ENCODE results near the gene NCOA4.
"Not testable (repeated sequence)": the region's sequence is repeated elsewhere in the genome, so short reads cannot be mapped to it uniquely, and the experiment has no call there.

The NCOA4 gene

DNA sequence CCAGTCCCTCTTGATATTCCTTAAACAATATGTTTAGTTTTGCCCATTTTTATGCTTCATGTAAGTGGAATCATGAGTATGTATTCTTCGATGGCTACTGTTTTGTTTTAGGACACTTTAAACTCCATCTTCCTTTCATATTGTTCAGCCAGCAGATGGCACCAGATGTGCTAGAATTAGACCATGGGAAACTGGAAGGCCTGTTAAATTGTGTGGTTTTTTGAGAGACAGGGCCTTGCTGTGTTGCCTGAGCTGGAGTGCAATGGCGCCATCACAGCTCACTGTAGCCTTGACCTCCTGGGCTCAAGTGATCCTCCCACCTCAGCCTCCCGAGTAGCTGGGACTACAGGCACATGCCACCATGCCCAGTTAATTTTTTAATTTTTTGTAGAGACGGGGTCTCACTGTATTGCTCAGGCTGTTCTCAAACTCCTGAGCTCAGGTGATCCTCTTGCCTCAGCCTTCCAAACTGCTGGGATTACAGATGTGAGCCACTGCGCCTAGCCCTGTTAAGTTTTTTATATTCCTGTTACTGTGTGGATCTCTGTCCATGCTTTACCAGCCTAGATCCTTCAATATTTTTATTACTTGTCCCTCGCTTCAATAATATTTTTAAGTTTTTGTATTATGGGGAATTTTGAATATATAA lies 46.8 kb downstream of the NCOA4 start:
- H3K4me3 ChIP-seq (replicated peaks in 1 of 2; ENCODE audit: low read depth in 2 of 2, low read length in 2 of 2), result not testable (repeated sequence)
- TF ChIP-seq, protein P1, sequence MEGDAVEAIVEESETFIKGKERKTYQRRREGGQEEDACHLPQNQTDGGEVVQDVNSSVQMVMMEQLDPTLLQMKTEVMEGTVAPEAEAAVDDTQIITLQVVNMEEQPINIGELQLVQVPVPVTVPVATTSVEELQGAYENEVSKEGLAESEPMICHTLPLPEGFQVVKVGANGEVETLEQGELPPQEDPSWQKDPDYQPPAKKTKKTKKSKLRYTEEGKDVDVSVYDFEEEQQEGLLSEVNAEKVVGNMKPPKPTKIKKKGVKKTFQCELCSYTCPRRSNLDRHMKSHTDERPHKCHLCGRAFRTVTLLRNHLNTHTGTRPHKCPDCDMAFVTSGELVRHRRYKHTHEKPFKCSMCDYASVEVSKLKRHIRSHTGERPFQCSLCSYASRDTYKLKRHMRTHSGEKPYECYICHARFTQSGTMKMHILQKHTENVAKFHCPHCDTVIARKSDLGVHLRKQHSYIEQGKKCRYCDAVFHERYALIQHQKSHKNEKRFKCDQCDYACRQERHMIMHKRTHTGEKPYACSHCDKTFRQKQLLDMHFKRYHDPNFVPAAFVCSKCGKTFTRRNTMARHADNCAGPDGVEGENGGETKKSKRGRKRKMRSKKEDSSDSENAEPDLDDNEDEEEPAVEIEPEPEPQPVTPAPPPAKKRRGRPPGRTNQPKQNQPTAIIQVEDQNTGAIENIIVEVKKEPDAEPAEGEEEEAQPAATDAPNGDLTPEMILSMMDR (IDR thresholded peaks at IDR 0.05; ENCODE audit: low read depth, low read length), result peak; percentile 29
- peak; percentile 73 to 76 for DNase-seq (ENCODE audit: low read depth in 2 of 2)

DNA sequence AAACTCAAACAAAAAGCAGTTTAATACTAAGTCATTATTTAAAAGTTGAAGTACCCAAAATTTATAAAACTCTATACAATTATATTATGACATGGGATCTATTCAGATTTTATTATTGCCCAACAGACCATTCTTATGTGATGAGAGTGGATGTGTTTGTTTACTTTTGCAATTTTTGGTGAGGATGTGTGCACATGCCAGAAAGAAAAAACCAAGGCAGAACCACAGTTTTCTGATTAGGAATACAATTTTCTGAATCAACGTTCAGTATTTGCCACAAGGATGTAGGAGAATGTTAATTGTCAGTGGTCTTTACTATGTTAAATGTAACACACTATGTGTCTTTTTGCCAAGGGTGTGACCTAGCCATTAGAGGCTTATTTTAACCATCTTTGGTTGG lies 49.1 kb downstream of the NCOA4 start:
- not testable (repeated sequence) for DNase-seq (ENCODE audit: low read depth in 2 of 2); H3K4me3 ChIP-seq (replicated peaks in 1 of 2; ENCODE audit: low read depth in 2 of 2, low read length in 2 of 2)

DNA sequence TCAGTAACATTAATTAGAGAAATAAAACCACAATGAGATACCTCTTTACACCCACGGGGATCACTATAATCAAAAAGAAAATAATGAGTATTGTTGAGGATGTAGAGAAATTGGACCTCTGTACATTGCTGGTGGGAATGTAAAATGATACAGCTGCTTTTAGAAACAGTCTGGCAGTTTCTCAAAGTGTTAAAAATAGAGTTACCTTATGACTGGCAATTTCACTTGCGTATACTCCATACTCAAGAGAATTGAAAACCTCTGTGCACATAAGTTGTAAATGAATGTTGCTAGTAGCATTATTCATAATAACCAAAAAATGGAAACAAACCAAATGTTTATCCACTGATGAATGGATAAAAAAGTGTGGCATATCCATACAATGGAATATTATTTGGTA lies 51.9 kb downstream of the NCOA4 start:
- DNase-seq (ENCODE audit: low read depth in 2 of 2); H3K4me3 ChIP-seq (replicated peaks in 1 of 2; ENCODE audit: low read depth in 2 of 2, low read length in 2 of 2): not testable (repeated sequence)

DNA sequence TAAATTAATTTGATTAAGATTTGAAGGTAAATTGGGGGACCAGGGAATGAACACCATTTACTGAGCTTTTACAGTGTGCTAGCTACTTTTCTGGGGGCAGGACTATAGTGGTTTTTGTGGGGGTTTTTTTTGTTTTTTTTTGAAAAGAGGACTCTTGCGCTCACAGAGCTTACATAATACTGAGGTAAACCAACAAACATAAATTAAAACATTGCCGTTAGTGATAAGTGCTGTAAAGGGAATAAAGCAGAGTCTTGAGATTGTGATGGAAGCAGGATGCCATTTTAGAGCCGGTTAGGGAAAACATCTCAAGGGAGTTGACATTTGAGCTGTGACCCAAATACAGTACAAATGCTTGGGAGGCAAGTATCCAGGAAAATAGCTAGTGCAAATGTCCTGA lies 56.4 kb downstream of the NCOA4 start:
- not testable (repeated sequence) for DNase-seq (ENCODE audit: low read depth in 2 of 2); H3K4me3 ChIP-seq (replicated peaks in 1 of 2; ENCODE audit: low read depth in 2 of 2, low read length in 2 of 2)

DNA sequence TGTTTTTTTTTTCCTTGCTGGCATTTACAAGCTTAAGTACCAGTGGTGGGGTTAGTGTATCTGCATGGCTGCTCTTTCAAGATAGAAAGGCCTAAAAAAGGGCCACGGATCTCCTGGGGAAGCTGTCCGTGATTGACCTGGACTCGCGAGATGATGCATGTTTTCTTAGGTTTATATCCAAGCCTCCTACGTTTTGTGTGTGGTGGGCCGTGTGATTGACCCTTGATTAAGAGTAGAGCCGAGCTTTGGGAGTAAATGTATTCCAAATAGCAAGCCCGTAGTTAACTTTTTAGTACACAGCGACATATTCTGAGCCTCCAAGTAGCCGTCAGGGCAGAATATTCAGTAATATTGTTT lies 57.6 kb downstream of the NCOA4 start:
- peak overlapping the region; percentile 69 to 71 for H3K4me3 ChIP-seq (replicated peaks in 1 of 2; ENCODE audit: low read depth in 2 of 2, low read length in 2 of 2)
- DNase-seq (ENCODE audit: low read depth in 2 of 2), result peak; percentile 13 to 27

DNA sequence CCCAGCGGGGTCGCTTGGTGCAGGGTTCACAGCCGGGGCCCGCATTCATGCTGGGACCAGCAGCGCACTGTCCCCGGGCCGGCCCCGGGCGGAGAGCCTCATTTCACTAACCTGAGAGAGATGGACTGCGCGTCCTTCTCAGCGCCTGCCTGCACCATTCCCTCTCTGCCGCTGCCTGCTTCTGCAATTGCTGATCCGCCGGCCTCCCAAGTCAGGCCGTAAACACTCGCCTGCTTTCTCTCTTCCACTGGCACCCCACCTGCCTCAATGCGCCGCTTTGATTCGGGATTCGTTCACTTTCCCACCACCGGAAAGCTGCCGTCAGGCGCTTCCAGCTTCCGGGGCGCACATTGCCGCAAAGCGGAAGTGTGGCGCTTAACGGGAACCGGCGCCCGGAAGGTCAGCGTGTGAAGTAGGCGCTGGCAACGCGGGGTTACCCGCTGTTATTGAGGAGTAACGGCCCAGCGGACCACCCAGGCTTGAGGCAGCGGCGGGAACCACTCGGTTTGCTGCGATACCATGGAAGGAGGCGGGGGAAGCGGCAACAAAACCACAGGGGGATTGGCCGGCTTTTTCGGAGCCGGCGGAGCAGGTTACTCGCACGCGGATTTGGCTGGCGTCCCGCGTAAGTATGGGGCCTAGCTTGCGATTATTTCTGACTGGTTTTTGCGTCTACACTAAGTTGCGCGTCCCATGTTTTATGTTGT lies 58.2 kb downstream of the NCOA4 start, which contains the start of gene TIMM23:
TSS of gene TIMM23 (plus strand) at position 384 of the 707 bp plus-strand sequence. CDS start at position 520, 136 bp downstream.
- DNase-seq (ENCODE audit: low read depth in 2 of 2), result peak; percentile 84 to 88
- peak within 1 kb of the TSS; percentile 69 to 71 for H3K4me3 ChIP-seq (replicated peaks in 1 of 2; ENCODE audit: low read depth in 2 of 2, low read length in 2 of 2)

DNA sequence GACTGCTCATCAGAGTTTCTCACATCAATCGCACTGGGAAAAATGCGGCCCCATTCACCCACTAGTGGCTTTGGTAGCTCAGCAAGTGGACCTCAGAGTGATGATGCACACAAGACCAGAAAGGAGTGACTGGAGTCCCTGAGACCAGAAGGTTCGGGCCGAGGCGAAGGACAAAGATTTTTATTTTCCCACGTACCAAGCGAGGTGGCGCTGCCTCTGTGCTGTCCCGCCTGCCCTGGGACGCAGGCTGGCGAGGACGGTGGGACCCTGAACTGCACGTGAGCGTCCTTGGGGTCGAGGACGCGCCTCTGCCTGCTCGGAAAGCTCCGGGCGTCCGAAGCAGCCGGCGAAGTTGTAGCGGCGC lies 58.7 kb downstream of the NCOA4 start:
- H3K4me3 ChIP-seq (replicated peaks in 1 of 2; ENCODE audit: low read depth in 2 of 2, low read length in 2 of 2), result peak overlapping the region; percentile 69 to 71
- DNase-seq (ENCODE audit: low read depth in 2 of 2), result peak in 1 of 2 donors; percentile 5

DNA sequence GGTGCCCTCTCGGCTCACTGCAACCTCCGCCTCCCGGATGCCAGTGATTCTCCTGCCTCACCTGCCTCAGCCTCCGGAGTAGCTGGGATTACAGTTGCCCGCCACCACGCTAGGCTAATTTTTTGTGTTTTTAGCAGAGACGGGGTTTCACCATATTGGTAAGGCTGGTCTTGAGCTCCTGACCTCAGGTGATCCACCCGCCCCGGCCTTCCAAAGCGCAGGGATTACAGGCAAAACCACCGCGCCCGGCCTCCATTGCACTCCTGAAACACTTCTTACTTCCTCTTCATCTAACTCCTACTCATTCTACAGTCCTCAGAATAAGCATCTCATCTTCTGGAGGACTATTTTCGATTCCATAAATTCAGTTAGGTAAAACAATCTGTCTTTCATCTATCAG lies 59.4 kb downstream of the NCOA4 start:
- DNase-seq (ENCODE audit: low read depth in 2 of 2), result not testable (repeated sequence)
- peak overlapping the region; percentile 8 to 69 for H3K4me3 ChIP-seq (replicated peaks in 1 of 2; ENCODE audit: low read depth in 2 of 2, low read length in 2 of 2)

DNA sequence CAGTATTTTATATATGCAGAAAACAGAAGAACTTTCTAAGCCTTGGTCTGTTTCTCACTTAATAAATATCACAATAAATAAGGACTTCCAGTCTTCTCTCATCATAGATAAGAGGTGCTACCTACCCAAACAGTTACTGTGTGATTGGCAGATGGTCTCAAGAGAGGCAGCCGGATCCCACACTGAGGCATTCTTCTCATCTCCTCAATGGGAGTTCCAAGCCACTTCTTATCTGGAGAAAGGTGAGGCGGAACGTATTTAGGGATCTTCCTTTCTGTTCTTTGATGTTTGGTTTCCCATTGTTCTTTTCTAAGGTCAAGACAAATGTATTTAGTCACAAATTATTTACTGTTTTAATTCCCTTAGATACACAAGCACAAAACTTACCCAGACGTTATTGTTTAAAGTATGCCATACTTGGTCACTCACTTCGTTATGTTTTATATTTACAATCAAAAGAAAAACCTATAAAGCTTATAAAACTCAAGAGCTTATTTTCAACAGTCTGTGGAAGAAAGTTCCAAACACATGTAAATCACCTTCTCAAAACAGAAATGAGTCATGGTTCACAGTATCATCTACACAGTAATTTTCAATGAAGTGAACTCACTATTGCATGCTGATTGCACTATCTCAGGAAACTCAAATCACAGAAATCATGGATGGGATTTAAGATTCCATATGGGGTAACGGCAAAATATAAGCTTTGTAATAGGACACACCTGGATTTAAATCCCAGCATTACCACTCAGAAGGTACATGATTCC lies 67.6 kb downstream of the NCOA4 start:
- not testable (repeated sequence) for DNase-seq (ENCODE audit: low read depth in 2 of 2); H3K4me3 ChIP-seq (replicated peaks in 1 of 2; ENCODE audit: low read depth in 2 of 2, low read length in 2 of 2)

DNA sequence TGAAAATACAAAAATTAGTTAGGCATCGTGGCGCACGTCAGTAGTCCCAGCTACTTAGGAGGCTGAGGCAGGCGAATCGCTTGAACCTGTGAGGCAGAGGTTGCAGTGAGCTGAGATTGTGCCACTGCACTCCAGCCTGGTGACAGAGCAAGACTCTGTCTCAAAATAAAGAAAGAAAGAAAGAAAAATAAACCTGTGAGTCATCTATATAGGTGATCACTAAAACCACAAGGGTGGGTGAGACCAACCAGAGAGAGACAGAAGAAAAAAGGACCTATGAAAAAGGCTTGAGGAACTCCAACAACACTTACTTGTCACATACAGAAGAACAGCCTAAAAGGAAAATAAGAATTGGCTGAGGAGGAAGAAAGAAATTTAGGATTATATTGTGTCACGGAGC lies 72.5 kb downstream of the NCOA4 start:
- not testable (repeated sequence) for H3K4me3 ChIP-seq (replicated peaks in 1 of 2; ENCODE audit: low read depth in 2 of 2, low read length in 2 of 2); DNase-seq (ENCODE audit: low read depth in 2 of 2)

DNA sequence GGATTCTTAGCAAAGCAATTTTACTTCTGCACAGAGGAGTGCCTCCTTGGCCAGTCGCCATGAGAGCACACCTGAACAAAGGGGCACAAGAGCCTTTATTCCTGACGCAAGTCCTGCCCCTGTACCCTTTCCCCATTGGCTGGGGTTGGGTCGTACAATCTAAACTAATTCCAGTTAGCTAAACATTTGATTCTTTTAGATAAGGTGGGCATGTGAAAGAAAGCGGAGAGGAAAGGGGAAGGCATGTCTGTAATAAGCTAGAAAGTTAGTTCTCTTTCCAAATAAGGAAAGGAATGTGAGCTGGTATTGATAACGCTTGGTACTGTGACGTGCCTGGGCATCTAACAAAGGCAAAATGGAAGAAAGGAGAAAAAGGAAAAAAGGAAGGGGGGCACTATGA lies 73.8 kb downstream of the NCOA4 start:
- H3K4me3 ChIP-seq (replicated peaks in 1 of 2; ENCODE audit: low read depth in 2 of 2, low read length in 2 of 2); DNase-seq (ENCODE audit: low read depth in 2 of 2): not testable (repeated sequence)

All from cardiac fibroblast (primary cell).